ENCODE measurements around the gene CORO1C.

Gene CORO1C

GRCh38 chr12:108627134-108627920 is 104.0 kb downstream of the CORO1C start:
- no peak overlapping the region for H3K27ac ChIP-seq
- H3K36me3 ChIP-seq = no peaks in the 10 kb centered on the region
- H3K4me3 ChIP-seq (ENCODE audit: low read depth, low read length) = no peak overlapping the region
- TF ChIP-seq CTCF (IDR thresholded peaks at IDR 0.05; ENCODE audit: low read depth, low read length) = no peak
- no peak for DNase-seq
- H3K9me3 ChIP-seq (ENCODE audit: severe bottlenecking) = no peaks in the 10 kb centered on the region
- H3K27me3 ChIP-seq (ENCODE audit: insufficient read depth, low read depth, severe bottlenecking) = no peaks in the 10 kb centered on the region

DNA sequence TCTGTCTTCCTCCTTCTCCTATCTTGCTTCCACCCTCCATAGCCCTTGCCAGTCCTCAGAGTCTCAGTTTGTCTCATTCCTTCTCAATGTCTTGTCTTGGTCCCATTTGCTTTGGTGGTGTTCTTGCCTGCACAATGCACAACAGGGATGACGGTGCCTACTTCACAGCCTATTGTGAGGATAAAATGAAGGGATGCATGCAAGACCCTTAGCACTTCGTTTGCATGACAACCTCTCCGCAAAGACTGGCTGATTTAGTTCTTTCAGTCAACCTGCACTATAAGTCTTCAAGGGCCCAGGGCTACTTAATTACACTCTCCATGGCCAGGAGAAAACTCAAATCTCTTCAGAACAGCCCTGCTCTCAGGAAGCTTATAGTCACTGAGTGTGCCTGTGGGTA is 106.1 kb downstream of the CORO1C start:
- Histone ChIP-seq H3K27ac (no peak overlapping the region), H3K27me3 (ENCODE audit: insufficient read depth, low read depth, severe bottlenecking) (no peaks in the 10 kb centered on the region), H3K9me3 (ENCODE audit: severe bottlenecking) (no peaks in the 10 kb centered on the region), H3K36me3 (no peaks in the 10 kb centered on the region), H3K4me3 (ENCODE audit: low read depth, low read length) (no peak overlapping the region)
- TF ChIP-seq CTCF (IDR thresholded peaks at IDR 0.05; ENCODE audit: low read depth, low read length) = no peak
- DNase-seq = no peak

GRCh38 chr12:108623577-108623976 is 107.7 kb downstream of the CORO1C start:
- Histone ChIP-seq H3K27ac (no peak overlapping the region), H3K9me3 (ENCODE audit: severe bottlenecking) (no peaks in the 10 kb centered on the region), H3K36me3 (no peaks in the 10 kb centered on the region), H3K27me3 (ENCODE audit: insufficient read depth, low read depth, severe bottlenecking) (no peaks in the 10 kb centered on the region), H3K4me3 (ENCODE audit: low read depth, low read length) (no peak overlapping the region)
- DNase-seq = no peak
- TF ChIP-seq CTCF (IDR thresholded peaks at IDR 0.05; ENCODE audit: low read depth, low read length) = no peak

- Histone ChIP-seq H3K4me3 (ENCODE audit: low read depth, low read length) (no peak overlapping the region), H3K36me3 (no peaks in the 10 kb centered on the region), H3K27me3 (ENCODE audit: insufficient read depth, low read depth, severe bottlenecking) (no peaks in the 10 kb centered on the region), H3K27ac (no peak overlapping the region), H3K9me3 (ENCODE audit: severe bottlenecking) (no peaks in the 10 kb centered on the region)
- TF ChIP-seq CTCF (IDR thresholded peaks at IDR 0.05; ENCODE audit: low read depth, low read length) = no peak
- DNase-seq = no peak
These were observed 108.3 kb downstream of the CORO1C start for GRCh38 chr12:108622921-108623514.

GRCh38 chr12:108622421-108622820 is 108.9 kb downstream of the CORO1C start:
- no peak overlapping the region for H3K27ac ChIP-seq
- no peaks in the 10 kb centered on the region for H3K9me3 ChIP-seq (ENCODE audit: severe bottlenecking)
- no peak for TF ChIP-seq CTCF (IDR thresholded peaks at IDR 0.05; ENCODE audit: low read depth, low read length)
- no peak overlapping the region for H3K4me3 ChIP-seq (ENCODE audit: low read depth, low read length)
- no peaks in the 10 kb centered on the region for H3K27me3 ChIP-seq (ENCODE audit: insufficient read depth, low read depth, severe bottlenecking)
- no peak for DNase-seq
- no peaks in the 10 kb centered on the region for H3K36me3 ChIP-seq

All from WERI-Rb-1 (cell line).